Suppressor macrophage treated with lipopolysaccharide for 4 hours (primary cell): Measurements from ENCODE around the gene MED25.

ENCODE experiments used
- DNase-seq: peaks from one replicate; pipeline ENCODE4 v3.0.0-alpha.2; 2020

The MED25 gene

GRCh38 chr19:49817964-49818648 lies at the start of gene MED25:
TSS of gene MED25 (plus strand) at chr19:49818289. CDS start at chr19:49818342, 53 bp downstream.
- DNase-seq = peak; percentile 93

- no peak for DNase-seq
Measured at GRCh38 chr19:49770529-49770928, 47.6 kb upstream of the MED25 start.

- no peak for DNase-seq
Measured at GRCh38 chr19:49771674-49772139, 46.4 kb upstream of the MED25 start.

GRCh38 chr19:49772850-49773432 lies 45.1 kb upstream of the MED25 start:
- no peak for DNase-seq

- no peak for DNase-seq
Measured at GRCh38 chr19:49773663-49774350, 44.3 kb upstream of the MED25 start.

- no peak for DNase-seq
Measured at GRCh38 chr19:49774969-49775368, 43.1 kb upstream of the MED25 start.

GRCh38 chr19:49775742-49776370 lies 42.2 kb upstream of the MED25 start:
- DNase-seq = no peak

- DNase-seq = no peak
Measured at GRCh38 chr19:49776371-49776764, 41.7 kb upstream of the MED25 start.

GRCh38 chr19:49779731-49780555 lies 38.1 kb upstream of the MED25 start:
- peak; percentile 64 for DNase-seq

GRCh38 chr19:49780861-49781260 lies 37.2 kb upstream of the MED25 start:
- no peak for DNase-seq

GRCh38 chr19:49781394-49781793 lies 36.7 kb upstream of the MED25 start:
- no peak for DNase-seq

- DNase-seq = no peak
Measured at GRCh38 chr19:49782515-49782914, 35.6 kb upstream of the MED25 start.

- no peak for DNase-seq
Measured at GRCh38 chr19:49786376-49786820, 31.7 kb upstream of the MED25 start.

GRCh38 chr19:49787746-49788145 lies 30.3 kb upstream of the MED25 start:
- no peak for DNase-seq

- DNase-seq = no peak
Measured at GRCh38 chr19:49788857-49789256, 29.2 kb upstream of the MED25 start.

GRCh38 chr19:49790866-49791265 lies 27.2 kb upstream of the MED25 start:
- DNase-seq = no peak

- DNase-seq = no peak
Measured at GRCh38 chr19:49791776-49792445, 26.2 kb upstream of the MED25 start.

- no peak for DNase-seq
Measured at GRCh38 chr19:49792829-49793560, 25.1 kb upstream of the MED25 start.

GRCh38 chr19:49793561-49793840 lies 24.6 kb upstream of the MED25 start:
- peak; percentile 36 for DNase-seq

GRCh38 chr19:49795615-49796014 lies 22.5 kb upstream of the MED25 start:
- no peak for DNase-seq

- no peak for DNase-seq
Measured at GRCh38 chr19:49798574-49798973, 19.5 kb upstream of the MED25 start.
